IPS DF 4.7 (cell line): ENCODE measurements around the gene MALL.
"Not testable (repeated sequence)": the region's sequence is repeated elsewhere in the genome, so short reads cannot be mapped to it uniquely, and the experiment has no call there.

Source experiments
- DNase-seq: peaks from one replicate; pipeline ENCODE4 v3.0.0-alpha.2; 2013; ENCODE audit warnings: low spot score; ENCODE audit errors: extremely low read depth

The MALL gene

DNA sequence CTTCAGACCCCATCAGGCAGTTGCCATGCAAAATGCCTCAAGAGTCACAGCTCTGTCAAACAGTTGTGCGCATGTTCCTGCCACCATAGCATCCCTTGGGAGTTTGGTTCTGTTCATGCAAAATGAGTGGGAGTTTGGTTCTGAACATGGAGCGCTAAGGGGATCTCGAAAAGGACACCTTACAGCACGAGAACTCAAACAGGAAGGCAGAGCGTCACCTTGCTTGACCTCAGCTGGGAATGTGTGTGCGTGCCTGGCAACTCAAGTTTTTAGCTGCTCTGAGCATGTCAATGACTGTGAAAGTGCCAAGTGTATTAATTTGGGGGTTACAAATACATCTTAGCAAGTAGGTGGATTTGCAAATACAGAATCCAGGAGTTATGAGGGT, 16.6 kb downstream of the MALL start:
- DNase-seq: no peak

- DNase-seq: no peak
Measured at GRCh38 chr2:110097506-110098220, 18.0 kb downstream of the MALL start.

- no peak for DNase-seq
Measured at GRCh38 chr2:110095994-110096633, 19.5 kb downstream of the MALL start.

DNA sequence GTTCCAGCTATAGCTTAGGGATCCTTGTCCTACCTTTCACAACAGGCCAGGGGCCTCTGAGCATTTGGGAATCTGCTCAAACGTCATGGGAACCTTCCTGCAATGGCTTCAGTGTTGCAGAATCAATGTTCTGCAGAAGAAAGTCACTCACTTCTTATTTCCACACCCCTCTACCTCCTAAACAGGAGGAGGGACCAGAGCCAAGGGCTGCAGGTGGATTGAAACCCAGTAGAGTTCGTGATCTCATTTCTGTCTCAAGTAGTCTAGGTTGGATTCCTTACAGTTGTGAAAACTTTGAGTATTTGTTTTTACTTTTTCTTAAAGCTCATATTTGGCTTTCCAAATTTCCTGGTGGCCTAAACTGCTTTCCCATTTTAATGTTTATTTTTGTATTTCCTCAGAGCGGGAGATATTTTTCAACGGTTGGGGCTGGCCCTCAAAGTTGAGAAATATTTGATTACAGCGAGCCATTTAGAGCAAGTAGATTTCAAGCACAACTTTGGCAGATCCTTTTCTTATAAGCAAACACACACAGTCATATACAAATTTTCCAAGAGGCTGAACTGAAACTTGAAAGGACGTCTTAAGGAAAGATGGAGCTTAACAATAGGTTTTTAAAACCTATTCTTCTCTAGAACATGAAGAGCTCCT, 20.6 kb downstream of the MALL start:
- DNase-seq: not testable (repeated sequence)

DNA sequence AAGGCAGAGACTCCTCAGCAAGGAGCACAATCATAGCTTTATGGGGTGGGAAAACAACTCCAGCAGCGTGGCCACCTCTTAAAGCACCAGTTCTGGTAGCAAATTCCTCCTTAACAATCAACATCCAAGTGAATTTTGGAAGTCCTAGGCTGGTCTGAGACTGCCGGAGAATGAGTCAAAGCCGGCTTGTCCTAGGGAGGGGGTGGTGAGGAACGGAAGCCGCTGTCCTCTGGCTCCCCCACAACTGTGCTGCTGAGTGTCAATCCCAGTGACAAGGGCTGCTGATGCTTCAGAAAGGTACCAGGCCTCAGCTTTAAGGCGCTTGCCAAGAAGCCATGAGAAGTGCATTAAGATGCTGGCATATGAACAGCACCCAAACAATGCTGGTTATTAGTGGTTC, 21.7 kb downstream of the MALL start:
- DNase-seq: not testable (repeated sequence)

DNA sequence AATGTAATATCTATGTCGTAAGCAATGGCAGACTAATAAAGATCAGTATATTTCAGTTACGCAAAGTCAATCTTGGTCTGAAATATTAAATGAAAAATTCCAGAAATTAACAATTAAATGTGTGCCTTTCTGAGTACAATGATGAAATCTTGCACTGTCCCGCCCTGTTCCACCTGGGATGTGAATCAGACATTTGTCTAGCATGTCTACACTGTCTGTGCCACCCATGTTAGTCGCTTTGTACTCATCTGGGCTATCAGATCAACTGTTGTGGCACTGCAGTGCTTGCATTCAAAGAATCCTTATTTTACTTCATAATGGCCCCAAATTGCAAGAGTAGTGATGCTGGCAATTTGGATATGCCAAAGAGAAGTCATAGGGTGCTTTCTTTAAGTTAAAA, 25.5 kb downstream of the MALL start:
- not testable (repeated sequence) for DNase-seq

DNA sequence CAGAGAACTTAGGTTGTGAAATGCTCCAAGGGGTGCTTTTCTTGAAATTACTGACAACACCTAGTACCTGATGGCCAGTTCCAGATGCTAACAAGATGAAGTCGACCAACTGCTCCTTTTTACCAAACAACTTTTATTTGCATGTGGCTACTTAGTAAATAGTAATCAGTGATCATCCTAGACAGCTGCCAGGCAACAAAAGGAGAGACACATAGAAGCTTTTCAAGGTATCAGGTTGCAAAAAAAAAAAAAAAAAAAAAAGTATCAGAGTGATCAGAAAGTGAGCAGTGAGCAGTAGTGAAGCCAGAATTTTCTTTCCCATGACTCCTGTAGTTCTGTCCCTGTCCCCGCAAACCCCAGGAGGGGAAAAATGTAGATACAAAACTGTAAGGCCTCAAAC, 31.9 kb downstream of the MALL start:
- not testable (repeated sequence) for DNase-seq

- DNase-seq: not testable (repeated sequence)
Measured at GRCh38 chr2:110083162-110083561, 32.5 kb downstream of the MALL start.

- not testable (repeated sequence) for DNase-seq
Measured at GRCh38 chr2:110078104-110078503, 37.5 kb downstream of the MALL start.

- DNase-seq: not testable (repeated sequence)
Measured at GRCh38 chr2:110075896-110076295, 39.7 kb downstream of the MALL start.

DNA sequence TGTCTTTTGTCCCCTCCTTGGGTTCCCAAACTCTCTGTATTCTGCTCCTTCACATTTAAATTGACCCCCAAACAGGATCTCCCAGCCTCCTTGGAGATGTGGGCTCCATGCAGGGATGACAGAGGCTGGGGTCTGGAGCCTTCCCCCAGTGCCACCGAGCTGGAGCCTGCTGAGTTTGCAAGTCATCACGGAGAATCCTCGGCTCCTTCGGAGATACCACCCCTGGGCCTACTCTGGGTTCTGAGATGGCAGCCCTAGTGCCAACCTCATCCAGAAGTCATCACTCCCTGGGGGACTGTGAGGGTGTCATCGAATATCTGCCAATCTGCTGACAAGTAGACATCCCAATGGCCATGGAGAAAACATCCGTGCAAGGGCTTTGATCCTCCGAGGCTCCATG, 45.8 kb downstream of the MALL start:
- DNase-seq: not testable (repeated sequence)

GRCh38 chr2:110068153-110068552, 47.5 kb downstream of the MALL start:
- not testable (repeated sequence) for DNase-seq

GRCh38 chr2:110062332-110062731, 53.3 kb downstream of the MALL start:
- not testable (repeated sequence) for DNase-seq

DNA sequence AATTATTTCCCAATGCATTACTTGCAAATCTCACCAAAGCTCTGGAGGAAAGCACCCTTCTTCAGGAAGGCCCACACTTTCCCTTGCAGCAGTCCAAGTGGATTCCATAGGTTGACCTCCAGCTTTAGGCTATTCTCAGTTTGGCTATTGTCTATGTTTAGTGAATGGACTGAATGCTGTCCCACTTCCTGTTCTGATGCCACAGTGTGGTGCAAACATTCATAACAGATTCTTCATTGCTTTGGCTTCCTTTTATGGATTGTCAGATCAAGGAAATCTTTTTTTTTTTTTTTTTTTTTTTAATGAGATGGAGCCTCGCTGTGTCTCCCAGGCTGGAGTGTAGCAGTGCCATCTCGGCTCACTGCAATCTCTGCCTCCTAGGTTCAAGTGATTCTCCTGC, 55.1 kb downstream of the MALL start:
- DNase-seq: not testable (repeated sequence)

GRCh38 chr2:110059694-110060358, 55.8 kb downstream of the MALL start:
- DNase-seq: not testable (repeated sequence)

DNA sequence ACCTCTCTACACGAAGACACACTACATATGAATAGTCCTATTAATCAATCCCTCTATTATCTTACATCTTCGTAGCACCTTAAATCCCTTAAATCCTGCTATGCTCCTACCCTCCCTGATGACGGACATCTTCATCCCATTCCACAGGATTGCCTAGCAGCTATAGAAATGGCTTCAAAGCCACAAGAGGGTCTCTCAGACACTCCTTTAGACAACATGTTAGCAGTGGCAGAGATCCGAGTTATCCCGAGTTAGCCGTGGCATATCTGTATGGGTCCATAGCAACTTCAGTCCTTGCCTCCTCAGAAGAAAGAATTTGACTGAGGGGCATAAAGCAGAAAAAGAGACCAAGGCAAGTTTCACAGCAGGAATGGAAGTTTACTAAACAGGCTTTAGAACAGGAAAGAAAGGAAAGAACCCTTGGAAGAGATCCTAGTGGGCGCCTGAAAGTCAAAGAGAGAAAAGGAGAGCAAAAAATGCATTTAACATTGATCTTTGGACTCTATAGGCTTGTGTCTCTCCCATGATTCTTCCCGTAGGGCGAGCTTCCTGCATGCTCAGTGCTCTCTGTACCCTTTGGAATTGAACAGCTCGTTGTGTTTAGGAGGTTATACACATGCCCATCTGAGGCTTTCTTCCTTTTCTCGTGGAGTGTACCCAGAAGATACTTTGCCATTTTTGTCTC, 56.5 kb downstream of the MALL start:
- DNase-seq: not testable (repeated sequence)

GRCh38 chr2:110058034-110058433, 57.6 kb downstream of the MALL start:
- DNase-seq: not testable (repeated sequence)

- not testable (repeated sequence) for DNase-seq
Measured at GRCh38 chr2:110055819-110056408, 59.7 kb downstream of the MALL start.

- peak; percentile 2 for DNase-seq
Measured at GRCh38 chr2:110054521-110055407, 60.9 kb downstream of the MALL start.

DNA sequence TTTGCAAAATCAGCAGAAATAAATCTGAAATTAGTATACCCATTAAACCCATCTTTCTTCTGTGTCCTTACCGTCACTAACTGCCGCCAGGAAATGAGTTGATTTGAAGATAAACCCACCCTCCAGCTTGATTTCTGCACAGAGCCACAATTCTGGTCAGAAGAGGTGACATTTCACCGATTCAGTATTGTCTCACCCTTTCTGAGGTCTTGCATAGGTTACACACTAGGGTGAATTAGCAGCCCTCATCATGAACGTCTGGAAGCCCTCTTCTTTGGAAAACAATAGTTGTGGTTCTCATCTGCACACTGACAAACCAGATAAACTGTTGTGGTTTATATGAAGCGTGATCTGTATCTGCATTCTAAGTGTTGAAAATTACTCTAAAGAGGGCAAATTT, 61.9 kb downstream of the MALL start:
- DNase-seq: not testable (repeated sequence)
